ENCODE data around the gene GSTM4.
A peak's percentile ranks its signal among the peaks of the same experiment; 100 is the strongest.

GSTM4 gene

GRCh38 chr1:109625601-109626560, 30.0 kb upstream of the GSTM4 start:
- DNase-seq (ENCODE audit: low read depth in 2 of 2) = no peak
- TF ChIP-seq, protein P1, sequence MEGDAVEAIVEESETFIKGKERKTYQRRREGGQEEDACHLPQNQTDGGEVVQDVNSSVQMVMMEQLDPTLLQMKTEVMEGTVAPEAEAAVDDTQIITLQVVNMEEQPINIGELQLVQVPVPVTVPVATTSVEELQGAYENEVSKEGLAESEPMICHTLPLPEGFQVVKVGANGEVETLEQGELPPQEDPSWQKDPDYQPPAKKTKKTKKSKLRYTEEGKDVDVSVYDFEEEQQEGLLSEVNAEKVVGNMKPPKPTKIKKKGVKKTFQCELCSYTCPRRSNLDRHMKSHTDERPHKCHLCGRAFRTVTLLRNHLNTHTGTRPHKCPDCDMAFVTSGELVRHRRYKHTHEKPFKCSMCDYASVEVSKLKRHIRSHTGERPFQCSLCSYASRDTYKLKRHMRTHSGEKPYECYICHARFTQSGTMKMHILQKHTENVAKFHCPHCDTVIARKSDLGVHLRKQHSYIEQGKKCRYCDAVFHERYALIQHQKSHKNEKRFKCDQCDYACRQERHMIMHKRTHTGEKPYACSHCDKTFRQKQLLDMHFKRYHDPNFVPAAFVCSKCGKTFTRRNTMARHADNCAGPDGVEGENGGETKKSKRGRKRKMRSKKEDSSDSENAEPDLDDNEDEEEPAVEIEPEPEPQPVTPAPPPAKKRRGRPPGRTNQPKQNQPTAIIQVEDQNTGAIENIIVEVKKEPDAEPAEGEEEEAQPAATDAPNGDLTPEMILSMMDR (IDR thresholded peaks at IDR 0.05; ENCODE audit: low read depth, low read length) = no peak
- H3K4me3 ChIP-seq (replicated peaks in 1 of 2; ENCODE audit: low read depth in 2 of 2, low read length in 2 of 2) = no peak overlapping the region

- TF ChIP-seq, protein P1 (IDR thresholded peaks at IDR 0.05; ENCODE audit: low read depth, low read length) = no peak
- DNase-seq (ENCODE audit: low read depth in 2 of 2) = no peak
- no peak overlapping the region for H3K4me3 ChIP-seq (replicated peaks in 1 of 2; ENCODE audit: low read depth in 2 of 2, low read length in 2 of 2)
Observed at GRCh38 chr1:109626682-109627408, 29.1 kb upstream of the GSTM4 start.

- TF ChIP-seq, protein P1 (IDR thresholded peaks at IDR 0.05; ENCODE audit: low read depth, low read length) = no peak
- no peak overlapping the region for H3K4me3 ChIP-seq (replicated peaks in 1 of 2; ENCODE audit: low read depth in 2 of 2, low read length in 2 of 2)
- DNase-seq (ENCODE audit: low read depth in 2 of 2) = no peak
Observed at GRCh38 chr1:109627692-109628399, 28.1 kb upstream of the GSTM4 start.

DNA sequence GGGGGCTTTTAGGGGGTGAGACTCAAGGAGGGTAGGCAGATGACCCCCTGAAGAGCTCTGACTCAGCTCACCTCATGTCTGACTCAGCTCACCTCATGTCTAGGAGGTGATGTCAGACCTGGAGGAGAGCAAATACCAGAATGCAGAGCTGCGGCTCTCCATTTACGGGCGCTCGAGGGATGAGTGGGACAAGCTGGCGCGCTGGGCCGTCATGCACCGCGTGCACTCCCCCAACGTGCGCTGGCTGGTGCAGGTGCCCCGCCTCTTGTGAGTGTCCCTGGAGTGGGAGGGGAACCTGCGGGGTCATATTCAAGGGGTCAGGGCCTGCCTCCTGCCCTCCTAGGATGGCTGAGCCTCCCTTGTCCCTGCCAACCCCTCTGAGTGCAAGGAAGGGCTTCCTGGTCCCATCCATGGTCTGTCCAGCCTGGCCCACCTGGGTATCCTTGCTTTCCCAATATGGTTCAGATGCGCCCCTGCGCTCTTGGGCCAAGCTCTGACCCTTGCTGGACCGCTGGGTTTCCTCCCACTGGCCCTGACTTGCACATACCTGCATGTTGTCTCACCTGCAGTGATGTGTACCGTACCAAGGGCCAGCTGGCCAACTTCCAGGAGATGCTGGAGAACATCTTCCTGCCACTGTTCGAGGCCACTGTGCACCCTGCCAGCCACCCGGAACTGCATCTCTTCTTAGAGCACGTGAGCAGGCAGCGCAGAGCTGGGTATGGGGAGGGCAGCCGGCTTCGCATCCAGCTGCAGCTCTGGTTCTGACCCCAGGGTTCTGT, 27.2 kb upstream of the GSTM4 start:
- TF ChIP-seq, protein P1 (IDR thresholded peaks at IDR 0.05; ENCODE audit: low read depth, low read length) = no peak
- H3K4me3 ChIP-seq (replicated peaks in 1 of 2; ENCODE audit: low read depth in 2 of 2, low read length in 2 of 2) = no peak overlapping the region
- DNase-seq (ENCODE audit: low read depth in 2 of 2) = peak in 1 of 2 donors; percentile 56

GRCh38 chr1:109629372-109630030, 26.4 kb upstream of the GSTM4 start:
- DNase-seq (ENCODE audit: low read depth in 2 of 2) = no peak
- no peak overlapping the region for H3K4me3 ChIP-seq (replicated peaks in 1 of 2; ENCODE audit: low read depth in 2 of 2, low read length in 2 of 2)
- TF ChIP-seq, protein P1 (IDR thresholded peaks at IDR 0.05; ENCODE audit: low read depth, low read length) = no peak
